C4-2B (cell line): ENCODE results near the gene SLC39A11.

ENCODE experiments used
- H3K27ac ChIP-seq: fragments of 450-650 bp; 2 replicates; pipeline ENCODE4 v1.5.1; 2017
- ZFX ChIP-seq: fragments of 450-650 bp; IDR thresholded peaks from 2 replicates; pipeline ENCODE4 v1.6.1; 2017
- TF ChIP-seq, protein P1 (sequence below): fragments of 450-650 bp; conservative IDR thresholded peaks from 2 replicates; pipeline ENCODE4 v1.5.1; 2017; ENCODE audit warnings: mild to moderate bottlenecking

The SLC39A11 gene

DNA sequence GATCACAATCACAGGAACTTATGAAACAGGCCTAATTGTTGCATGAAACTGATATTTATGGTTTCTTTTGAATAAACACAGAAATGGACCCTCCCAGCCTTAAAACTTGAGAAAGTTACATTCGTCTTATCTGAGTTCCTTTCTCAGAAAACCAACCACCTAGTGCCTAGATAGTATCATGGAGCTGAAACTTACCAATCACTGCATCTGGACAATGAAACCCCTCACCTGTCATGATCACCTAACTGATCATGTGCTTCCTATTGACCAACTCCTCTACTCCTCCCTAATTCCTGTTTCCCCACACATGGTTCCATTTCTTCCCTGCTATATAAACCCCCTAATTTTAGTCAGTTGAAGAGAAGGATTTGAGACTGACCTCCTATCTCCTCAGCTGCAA is 216.1 kb downstream of the SLC39A11 start:
- H3K27ac ChIP-seq = no peak overlapping the region
- TF ChIP-seq, protein P1, sequence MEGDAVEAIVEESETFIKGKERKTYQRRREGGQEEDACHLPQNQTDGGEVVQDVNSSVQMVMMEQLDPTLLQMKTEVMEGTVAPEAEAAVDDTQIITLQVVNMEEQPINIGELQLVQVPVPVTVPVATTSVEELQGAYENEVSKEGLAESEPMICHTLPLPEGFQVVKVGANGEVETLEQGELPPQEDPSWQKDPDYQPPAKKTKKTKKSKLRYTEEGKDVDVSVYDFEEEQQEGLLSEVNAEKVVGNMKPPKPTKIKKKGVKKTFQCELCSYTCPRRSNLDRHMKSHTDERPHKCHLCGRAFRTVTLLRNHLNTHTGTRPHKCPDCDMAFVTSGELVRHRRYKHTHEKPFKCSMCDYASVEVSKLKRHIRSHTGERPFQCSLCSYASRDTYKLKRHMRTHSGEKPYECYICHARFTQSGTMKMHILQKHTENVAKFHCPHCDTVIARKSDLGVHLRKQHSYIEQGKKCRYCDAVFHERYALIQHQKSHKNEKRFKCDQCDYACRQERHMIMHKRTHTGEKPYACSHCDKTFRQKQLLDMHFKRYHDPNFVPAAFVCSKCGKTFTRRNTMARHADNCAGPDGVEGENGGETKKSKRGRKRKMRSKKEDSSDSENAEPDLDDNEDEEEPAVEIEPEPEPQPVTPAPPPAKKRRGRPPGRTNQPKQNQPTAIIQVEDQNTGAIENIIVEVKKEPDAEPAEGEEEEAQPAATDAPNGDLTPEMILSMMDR = no peak
- TF ChIP-seq ZFX = no peak

DNA sequence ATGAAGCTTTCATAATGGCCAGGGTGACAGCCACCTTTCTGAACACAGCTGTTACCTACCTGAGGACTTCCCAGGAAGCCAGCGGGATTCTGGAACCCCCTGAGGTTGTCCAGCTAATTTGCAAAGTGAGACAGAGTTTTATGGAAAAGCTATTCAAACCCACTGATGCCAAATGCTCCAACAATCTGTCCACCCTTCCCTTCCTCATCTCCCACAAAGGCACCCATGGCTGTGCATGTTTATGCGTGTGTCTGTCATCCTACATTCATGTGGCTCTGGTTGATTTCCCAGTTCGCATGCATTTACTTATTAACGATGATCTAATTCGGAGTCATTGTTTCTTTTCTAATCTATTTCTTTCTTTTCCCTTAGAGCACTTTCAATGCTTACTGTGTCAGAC is 217.1 kb downstream of the SLC39A11 start:
- H3K27ac ChIP-seq = no peak overlapping the region
- TF ChIP-seq ZFX = no peak
- TF ChIP-seq, protein P1 = no peak

DNA sequence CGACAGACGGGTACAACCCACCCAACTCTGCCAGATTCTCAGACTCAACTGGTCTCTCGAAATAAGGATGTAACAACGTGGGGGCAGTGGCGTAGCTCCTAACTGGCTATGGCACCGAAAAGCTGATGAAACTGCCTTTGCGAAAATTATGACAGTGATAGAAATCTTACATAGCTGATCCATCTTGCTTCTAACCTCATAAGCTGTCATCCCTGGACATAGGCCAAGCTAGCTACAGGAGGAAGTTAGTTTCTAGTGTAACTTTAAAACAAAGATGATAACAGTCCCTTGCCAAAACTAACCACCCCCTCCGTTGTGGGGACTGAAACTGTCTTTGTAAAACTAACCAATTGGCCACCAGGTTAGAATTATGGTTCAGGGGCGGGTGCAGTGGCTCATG is 220.1 kb downstream of the SLC39A11 start:
- H3K27ac ChIP-seq = no peak overlapping the region
- TF ChIP-seq, protein P1 = no peak
- TF ChIP-seq ZFX = no peak

DNA sequence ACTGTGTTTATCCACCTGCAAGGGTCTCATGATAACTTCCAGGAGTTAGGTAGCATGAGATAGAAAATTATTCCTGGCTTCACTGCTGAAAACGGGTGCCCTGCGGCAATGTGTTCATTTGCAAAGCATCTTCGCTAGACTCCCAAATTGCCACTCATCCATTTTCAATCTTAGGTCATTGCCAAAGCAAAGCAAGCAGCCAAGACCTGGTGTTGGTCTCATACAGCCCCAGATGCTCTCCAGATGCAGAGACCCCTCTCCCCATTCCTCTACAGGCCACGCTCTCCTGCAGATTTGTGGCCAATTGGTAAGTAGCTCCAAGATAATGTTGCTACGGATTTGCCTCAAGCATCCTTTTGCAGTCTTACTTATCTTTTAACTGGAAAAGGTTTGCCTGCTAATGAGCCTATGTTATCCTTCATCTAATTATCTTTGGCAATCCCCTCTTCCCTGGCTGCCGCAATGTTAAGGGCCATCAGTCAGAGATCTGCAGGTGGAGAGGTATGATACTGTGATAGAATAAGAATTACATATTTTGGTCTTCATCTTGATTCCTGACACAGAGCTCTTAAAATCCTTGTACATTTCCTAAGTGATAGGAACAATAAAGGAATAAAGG is 222.0 kb downstream of the SLC39A11 start:
- no peak overlapping the region for H3K27ac ChIP-seq
- TF ChIP-seq, protein P1 = no peak
- TF ChIP-seq ZFX = no peak

DNA sequence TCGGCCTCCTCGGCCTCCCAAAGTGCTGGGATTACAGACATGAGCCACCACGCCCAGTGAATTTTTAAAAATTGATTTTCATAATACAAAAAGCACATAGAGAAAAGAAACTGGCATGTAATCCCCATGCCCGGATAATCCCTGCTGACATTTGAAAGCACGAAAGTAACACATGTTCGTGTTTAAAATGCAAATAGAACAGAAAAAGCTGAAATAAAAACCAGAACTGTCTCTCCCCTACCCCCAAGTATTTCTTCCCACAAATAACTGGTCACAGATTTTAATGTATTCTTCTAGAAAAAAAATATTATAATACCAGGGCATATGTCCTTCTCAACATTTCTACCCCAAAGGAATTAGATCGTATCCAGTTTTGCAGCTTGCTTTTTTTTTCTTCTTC is 222.9 kb downstream of the SLC39A11 start:
- TF ChIP-seq ZFX = no peak
- TF ChIP-seq, protein P1 = no peak
- no peak overlapping the region for H3K27ac ChIP-seq

DNA sequence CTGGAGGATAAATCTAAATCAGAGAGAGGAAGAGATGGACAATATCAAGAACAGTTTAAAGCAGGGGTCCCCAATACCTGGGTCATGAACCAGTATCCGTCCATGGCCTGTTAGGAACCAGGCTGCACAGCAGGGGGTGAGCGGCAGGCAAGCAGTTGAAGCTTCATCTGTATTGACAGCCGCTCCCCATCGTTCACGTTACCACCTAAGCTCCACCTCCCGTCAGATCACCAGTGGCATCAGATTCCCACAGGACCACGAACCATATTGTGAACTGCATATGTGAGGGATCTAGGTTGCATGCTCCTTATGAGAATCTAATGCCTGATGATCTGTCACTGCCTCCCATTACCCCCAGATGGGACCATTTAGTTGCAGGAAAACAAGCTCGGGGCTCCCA is 226.5 kb downstream of the SLC39A11 start:
- TF ChIP-seq, protein P1 = no peak
- TF ChIP-seq ZFX = no peak
- H3K27ac ChIP-seq = no peak overlapping the region

DNA sequence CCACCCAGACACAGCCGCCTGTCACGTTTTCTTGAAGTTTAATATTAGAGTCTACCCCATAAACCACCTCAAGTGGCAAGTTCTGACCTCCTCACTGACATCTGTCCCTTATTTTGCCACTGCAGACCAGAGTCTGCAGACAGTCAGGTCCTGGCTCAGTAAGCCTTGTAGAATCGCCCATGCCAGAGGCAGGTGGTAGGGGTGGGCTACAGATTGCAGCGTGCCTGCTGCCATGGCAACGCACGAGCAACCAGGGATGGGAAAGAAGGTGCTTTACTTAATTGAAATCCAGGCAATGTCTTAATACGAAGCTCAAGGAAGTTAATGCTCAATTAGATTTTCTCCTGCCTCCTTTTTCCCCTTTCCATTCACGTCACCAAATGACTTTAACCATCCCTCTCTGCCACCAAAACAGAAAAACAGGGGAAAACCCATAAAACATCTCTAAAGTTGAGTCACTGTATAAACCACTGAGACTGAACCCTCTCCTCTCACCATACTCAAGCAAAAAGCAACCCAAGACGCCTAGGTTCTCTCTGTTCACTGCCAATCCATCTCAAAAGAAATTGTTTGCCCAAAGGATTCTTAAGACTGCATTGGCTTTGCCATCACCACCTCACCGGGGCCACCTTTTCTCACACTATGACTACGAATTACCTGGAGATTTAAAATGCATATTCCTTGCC is 228.8 kb downstream of the SLC39A11 start:
- TF ChIP-seq, protein P1 = no peak
- TF ChIP-seq ZFX = no peak
- H3K27ac ChIP-seq = no peak overlapping the region
